GM19023 (cell line): Measurements from ENCODE around the gene LDLRAD4.

ENCODE experiments used
- ATAC-seq: cut with Tn5 transposase; IDR thresholded peaks from one replicate; pipeline ENCODE4 v1.9.1; 2021; ENCODE audit warnings: mild to moderate bottlenecking, moderate library complexity; ENCODE audit not compliant: unreplicated experiment

The LDLRAD4 gene

DNA sequence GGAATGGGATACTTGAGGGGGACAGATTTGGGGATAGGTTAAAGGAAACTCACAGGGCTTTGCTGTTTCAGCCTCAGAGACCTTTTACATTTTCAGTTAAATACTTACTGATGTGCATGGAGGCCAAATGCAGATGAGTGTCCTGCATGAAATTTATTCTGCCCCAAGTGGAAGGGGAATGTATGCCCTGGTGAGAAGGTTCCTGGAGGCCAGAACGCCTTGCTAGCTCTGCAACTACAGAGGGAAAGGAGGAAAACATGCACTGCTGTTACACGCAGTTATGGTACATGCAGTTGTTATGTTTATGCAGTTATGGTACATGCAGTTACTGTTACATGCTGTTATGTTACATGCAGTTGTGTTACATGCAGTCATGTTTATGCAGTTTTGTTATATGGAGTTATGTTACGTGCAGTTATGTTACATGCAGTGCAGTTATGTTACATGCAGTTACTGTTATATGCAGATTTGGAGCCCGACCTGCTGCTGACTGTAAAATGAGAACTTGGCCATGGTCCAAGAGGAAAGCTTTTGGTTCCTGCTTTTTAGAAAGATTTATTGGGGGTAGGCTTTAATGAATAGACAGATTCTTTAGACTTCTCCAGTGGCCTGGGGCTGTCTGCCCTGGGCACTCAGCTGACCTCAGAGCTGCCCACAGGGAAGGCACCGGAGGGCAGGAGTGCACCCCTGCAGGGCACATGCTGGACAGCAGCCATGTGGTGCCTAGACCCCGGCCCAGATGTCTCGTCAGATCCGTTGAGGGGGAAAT lies 84.1 kb downstream of the LDLRAD4 start:
- ATAC-seq = no peak

GRCh38 chr18:13303756-13304364 lies 85.3 kb downstream of the LDLRAD4 start:
- ATAC-seq = no peak

GRCh38 chr18:13305301-13305700 lies 86.7 kb downstream of the LDLRAD4 start:
- ATAC-seq = no peak

DNA sequence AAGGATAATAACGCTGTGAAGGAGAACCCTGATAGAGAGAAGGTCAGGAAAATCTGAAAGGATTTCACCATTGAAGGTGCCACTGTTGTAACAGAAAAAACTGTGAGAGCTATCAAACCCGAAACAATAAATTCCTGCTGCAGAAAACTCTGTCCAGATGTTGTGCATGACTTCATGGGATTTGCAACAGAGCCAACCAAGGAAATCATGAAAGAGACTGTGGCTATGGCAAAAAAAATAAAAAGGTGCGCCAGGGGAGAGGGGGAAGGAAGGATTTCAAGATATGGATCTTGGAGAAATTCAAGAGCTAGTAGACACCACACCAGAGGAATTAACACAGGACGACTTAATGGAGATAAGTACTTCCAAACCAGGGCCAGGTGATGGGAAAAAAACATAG lies 88.0 kb downstream of the LDLRAD4 start:
- no peak for ATAC-seq

- no peak for ATAC-seq
Observed at GRCh38 chr18:13308369-13308768, 89.8 kb downstream of the LDLRAD4 start.

- no peak for ATAC-seq
Observed at GRCh38 chr18:13309031-13309747, 90.6 kb downstream of the LDLRAD4 start.

DNA sequence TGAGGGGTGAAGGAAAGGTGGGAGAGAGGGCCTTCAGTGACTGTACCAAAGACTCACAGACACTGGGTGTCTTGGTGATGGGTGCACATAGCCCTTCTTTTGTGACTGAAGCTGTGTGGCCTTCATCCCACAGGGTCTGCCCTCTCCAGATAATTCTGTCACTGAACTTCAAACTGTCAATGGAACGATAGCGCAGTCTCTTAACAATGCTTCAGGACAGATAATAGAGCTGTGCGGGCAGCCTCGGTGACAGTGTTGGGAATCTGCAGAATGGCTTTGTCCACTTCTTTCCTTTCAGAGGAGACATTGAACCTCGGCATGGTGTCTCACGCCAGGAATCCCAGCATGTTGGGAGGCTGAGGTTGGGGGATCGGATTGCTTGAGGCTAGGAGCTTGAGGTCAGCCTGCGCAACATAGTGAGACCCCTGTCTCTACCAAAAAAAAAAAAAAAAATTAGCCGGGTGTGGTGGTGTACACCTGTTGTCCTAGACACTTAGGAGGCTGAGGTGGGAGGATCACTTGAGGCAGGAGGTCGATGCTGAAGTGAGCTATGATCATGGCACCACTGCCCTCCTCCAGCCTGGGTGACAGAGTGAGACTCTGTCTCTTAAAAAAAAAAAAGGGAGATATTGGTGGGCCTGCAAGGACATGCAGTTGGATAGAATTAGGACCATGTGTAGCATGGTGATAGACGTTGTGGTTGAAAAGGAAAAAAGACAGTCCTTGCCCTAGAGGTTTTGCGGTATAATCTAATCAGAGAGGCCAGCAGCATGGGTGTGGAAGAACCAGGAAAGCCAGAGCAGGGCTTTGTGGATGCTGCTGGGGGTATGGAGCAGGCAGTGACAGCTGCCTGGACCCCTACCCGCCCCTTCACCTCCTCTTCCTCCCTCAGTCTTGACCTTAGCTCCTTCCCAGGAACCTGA lies 91.4 kb downstream of the LDLRAD4 start:
- no peak for ATAC-seq

DNA sequence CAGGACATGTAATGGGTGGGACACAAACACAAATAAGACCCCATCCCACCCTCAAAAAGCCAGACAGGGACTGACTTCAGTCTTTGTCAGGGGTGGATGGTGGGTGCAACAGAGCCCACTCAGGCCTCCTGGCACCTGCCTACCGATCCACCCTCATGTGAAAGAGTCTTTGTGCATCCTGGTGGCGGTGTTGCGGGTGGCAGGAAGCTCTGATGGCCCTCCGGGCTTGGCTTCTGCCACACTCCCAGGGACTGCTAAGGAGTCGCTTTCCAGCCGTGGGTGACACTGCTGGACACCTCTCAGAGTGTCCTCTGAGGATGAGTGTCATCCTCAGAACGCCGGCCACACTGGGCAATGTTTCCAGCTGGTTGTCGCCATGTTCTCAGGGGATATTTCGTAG lies 92.6 kb downstream of the LDLRAD4 start:
- ATAC-seq = no peak

- ATAC-seq = no peak
Observed at GRCh38 chr18:13312515-13312914, 94.0 kb downstream of the LDLRAD4 start.

DNA sequence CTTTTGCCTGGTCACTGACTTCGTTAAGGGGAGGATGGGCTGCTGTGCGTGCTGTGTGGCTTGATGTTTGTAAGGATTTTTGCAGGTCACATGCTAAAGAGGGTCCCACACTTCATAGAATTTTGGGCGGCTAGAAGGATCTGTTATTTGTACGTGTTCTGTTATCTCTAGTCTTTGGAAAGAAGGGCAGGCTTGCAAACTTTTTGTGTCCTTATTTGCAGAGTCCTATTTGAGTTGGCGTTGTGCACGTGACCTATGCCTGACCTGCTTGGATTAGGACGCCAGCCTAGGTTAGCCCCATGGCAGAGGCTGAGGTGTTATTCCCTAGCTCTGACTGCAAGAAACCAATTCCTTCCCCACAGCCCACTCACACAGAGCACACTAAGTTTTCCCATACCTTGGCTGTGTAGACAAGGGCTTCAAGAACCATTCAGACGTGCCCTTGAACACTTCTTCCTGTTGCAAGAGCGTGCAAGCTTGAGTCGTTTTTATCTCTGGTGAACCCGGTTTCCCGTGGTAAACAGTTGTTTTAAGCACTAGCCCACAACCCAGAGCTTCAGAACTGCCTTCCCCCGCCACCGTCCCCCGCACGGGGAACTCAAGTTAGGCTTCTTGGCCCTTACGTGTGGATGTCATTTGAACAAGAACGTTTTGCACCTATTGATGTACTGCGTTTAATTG lies 94.6 kb downstream of the LDLRAD4 start:
- ATAC-seq = no peak

GRCh38 chr18:13315000-13315399 lies 96.4 kb downstream of the LDLRAD4 start:
- no peak for ATAC-seq

GRCh38 chr18:13316063-13316462 lies 97.5 kb downstream of the LDLRAD4 start:
- ATAC-seq = no peak

GRCh38 chr18:13317801-13318200 lies 99.2 kb downstream of the LDLRAD4 start:
- ATAC-seq = no peak

- ATAC-seq = no peak
Observed at GRCh38 chr18:13318731-13319501, 100.4 kb downstream of the LDLRAD4 start.

GRCh38 chr18:13319629-13320028 lies 101.1 kb downstream of the LDLRAD4 start:
- no peak for ATAC-seq

DNA sequence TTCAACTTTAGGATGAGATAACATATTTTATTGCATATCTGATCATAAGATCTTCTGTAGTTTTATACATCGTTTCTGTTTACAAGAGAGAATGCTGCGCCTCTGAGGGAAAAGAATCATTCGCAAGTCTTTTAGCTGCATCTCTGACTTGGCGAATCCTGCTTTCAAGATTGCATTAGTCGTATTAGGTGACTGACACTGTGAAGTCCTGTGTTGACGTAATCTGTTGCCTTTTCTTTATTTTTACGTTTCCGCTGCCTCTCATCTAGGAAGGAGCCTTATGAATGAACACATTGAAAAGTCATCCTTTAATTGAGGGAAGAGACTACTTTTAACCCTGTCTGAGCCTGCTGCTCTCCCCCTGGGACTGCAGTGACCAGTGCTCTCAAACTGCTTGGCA lies 101.5 kb downstream of the LDLRAD4 start:
- ATAC-seq = no peak

DNA sequence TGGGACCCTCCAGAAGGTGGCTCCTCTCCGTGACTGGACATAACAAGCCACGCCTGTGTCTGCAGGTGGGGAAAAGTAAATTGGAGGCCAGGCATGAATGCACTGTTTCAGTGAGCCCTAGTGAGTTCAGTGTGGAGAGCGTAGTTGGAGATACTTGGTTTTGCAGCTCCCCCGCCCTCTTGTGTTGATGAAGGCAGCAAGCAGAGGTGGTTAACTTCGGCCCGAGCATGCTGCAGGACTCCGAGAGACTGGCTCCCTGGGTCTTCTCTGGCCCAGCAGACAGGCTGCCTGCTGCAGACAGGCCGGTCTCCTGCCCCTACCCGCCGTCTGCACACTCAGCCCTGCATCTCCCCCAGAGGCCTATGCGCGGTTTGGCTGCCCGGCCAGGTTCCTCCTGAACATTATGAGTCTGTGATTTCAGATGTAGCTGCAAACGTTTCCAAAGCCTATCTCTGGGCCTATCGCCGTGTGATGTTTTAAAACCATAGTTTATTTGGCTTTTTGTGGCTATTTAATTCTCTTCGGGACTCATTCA lies 102.4 kb downstream of the LDLRAD4 start:
- no peak for ATAC-seq

- no peak for ATAC-seq
Observed at GRCh38 chr18:13321923-13322322, 103.4 kb downstream of the LDLRAD4 start.

DNA sequence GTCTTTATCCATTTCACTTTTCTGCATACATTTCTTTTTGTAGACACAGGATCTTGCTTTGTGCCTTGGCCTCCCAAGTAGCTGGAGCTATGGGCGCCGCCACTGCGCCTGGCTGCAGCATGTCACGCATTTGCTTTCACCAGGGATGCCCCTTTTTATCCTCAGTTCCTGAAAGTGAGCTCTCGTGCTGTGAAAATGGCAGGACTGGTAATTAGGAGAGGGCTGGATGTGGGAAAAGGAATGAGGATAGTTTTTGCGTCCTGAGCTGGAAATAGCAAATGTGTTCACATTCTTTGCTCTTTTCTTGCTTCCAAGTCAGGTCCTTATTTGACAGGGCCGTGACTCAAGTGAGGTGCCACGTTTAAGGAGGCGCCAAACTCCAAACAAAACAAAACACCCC lies 104.6 kb downstream of the LDLRAD4 start:
- ATAC-seq = no peak
